Activated T-cell treated with anti-CD3 and anti-CD28 coated beads, Interleukin-2, amount 50 U/mL, for 72 hours (primary cell): ENCODE data around the gene MPIG6B. TPM values are rescaled to one million over a fixed set of nuclear protein-coding genes. Genes with fewer than 3 reads are reported as not detected.

ENCODE experiments used
- ATAC-seq, 2 donors: fragments of 150-1000 bp; cut with Tn5 transposase; replicated peaks in 1 of 2; 2 replicates each; pipeline ENCODE4 v1.10.0; 2021; ENCODE audit warnings: moderate library complexity in 2 of 2, mild to moderate bottlenecking in 1 of 2
- DNase-seq, 2 donors: peaks; one replicate each; pipeline ENCODE4 v3.0.0; 2021 to 2022; ENCODE audit warnings: mixed read lengths in 1 of 2
- H3K27ac Mint-ChIP-seq: one replicate; pipeline ENCODE4 v1.8.0; 2022; ENCODE audit warnings: mild to moderate bottlenecking, moderate library complexity, mixed read lengths
- H3K27me3 Mint-ChIP-seq: one replicate; pipeline ENCODE4 v1.8.0; 2022; ENCODE audit warnings: low read depth, mixed read lengths
- H3K36me3 Mint-ChIP-seq, 2 donors: one replicate each; pipeline ENCODE4 v1.8.0; 2022; ENCODE audit warnings: mixed read lengths in 2 of 2, mild to moderate bottlenecking in 1 of 2; ENCODE audit not compliant: insufficient read depth in 2 of 2
- H3K4me1 Mint-ChIP-seq: one replicate; pipeline ENCODE4 v1.8.0; 2022; ENCODE audit warnings: low read depth, mixed read lengths
- H3K4me3 Mint-ChIP-seq, 2 donors: one replicate each; pipeline ENCODE4 v1.8.0; 2022; ENCODE audit warnings: mild to moderate bottlenecking in 2 of 2, mixed read lengths in 2 of 2, moderate library complexity in 2 of 2
- H3K9me3 Mint-ChIP-seq, 2 donors: one replicate each; pipeline ENCODE4 v1.8.0; 2022; ENCODE audit warnings: mixed read lengths in 2 of 2
- total RNA-seq, 2 donors: library from RNA; stranded (reverse); gene quantifications; one replicate each; pipeline ENCODE4 v1.2.3, GENCODE V29; 2022

Gene MPIG6B
- total RNA-seq, 2 donors from 2014 or later, result 0.10 TPM; not detected in 1

GRCh38 chr6:31719001-31719400, 4.2 kb upstream of the MPIG6B start:
- Mint-ChIP-seq H3K4me1 (peaks cover 13% of the 10 kb centered on the region), H3K27ac (no peak overlapping the region), H3K27me3 (peaks cover 3% of the 10 kb centered on the region), H3K36me3 (no peaks in the 10 kb centered on the region), H3K9me3 (no peaks in the 10 kb centered on the region), H3K4me3 (no peak overlapping the region)
- DNase-seq (no peak), ATAC-seq (no peak)

GRCh38 chr6:31720196-31720770, 2.9 kb upstream of the MPIG6B start:
- no peak overlapping the region for H3K27ac Mint-ChIP-seq
- no peak overlapping the region for H3K4me3 Mint-ChIP-seq
- H3K9me3 Mint-ChIP-seq, result no peaks in the 10 kb centered on the region
- H3K27me3 Mint-ChIP-seq, result no peaks in the 10 kb centered on the region
- DNase-seq (no peak), ATAC-seq (no peak)
- peaks cover 9% of the 10 kb centered on the region for H3K4me1 Mint-ChIP-seq
- no peaks in the 10 kb centered on the region for H3K36me3 Mint-ChIP-seq

GRCh38 chr6:31721351-31722020, 1.7 kb upstream of the MPIG6B start, which contains the start of gene LY6G6C:
Gene LY6G6C, minus strand, starts transcription at chr6:31721746. Its CDS starts 67 bp downstream, at chr6:31721679.
- ATAC-seq (no peak), DNase-seq (no peak)
- Mint-ChIP-seq H3K27ac (no peak within 1 kb of the TSS), H3K36me3 (peaks cover 0 to 2% of the 10 kb centered on the region in 2 donors), H3K4me1 (peaks cover 21% of the 10 kb centered on the region), H3K27me3 (no peaks in the 10 kb centered on the region), H3K4me3 (no peak within 1 kb of the TSS), H3K9me3 (no peaks in the 10 kb centered on the region)

- Mint-ChIP-seq H3K27ac (no peak overlapping the region), H3K4me3 (no peak overlapping the region), H3K36me3 (peaks cover 0 to 2% of the 10 kb centered on the region in 2 donors), H3K27me3 (no peaks in the 10 kb centered on the region), H3K9me3 (no peaks in the 10 kb centered on the region), H3K4me1 (peaks cover 28% of the 10 kb centered on the region)
- ATAC-seq (no peak), DNase-seq (no peak)
Measured at GRCh38 chr6:31722173-31722572, 1.0 kb upstream of the MPIG6B start.

GRCh38 chr6:31723980-31724691, 963 bp downstream of the MPIG6B start:
- Mint-ChIP-seq H3K4me1 (peaks cover 44% of the 10 kb centered on the region), H3K9me3 (no peaks in the 10 kb centered on the region), H3K4me3 (no peak overlapping the region), H3K36me3 (peaks cover 0 to 2% of the 10 kb centered on the region in 2 donors), H3K27ac (no peak overlapping the region), H3K27me3 (no peaks in the 10 kb centered on the region)
- no peak for DNase-seq
- no peak for ATAC-seq

- no peaks in the 10 kb centered on the region for H3K9me3 Mint-ChIP-seq
- peak in 1 of 2 donors; percentile 12 for ATAC-seq
- no peak overlapping the region for H3K4me3 Mint-ChIP-seq
- H3K27ac Mint-ChIP-seq, result no peak overlapping the region
- H3K27me3 Mint-ChIP-seq, result no peaks in the 10 kb centered on the region
- no peak for DNase-seq
- peaks cover 56% of the 10 kb centered on the region for H3K4me1 Mint-ChIP-seq
- peaks cover 0 to 5% of the 10 kb centered on the region in 2 donors for H3K36me3 Mint-ChIP-seq
Measured at GRCh38 chr6:31725502-31726350, 2.6 kb downstream of the MPIG6B start.

- Mint-ChIP-seq H3K4me3 (peak overlapping the region; percentile 34 to 55), H3K36me3 (peaks cover 3 to 12% of the 10 kb centered on the region in 2 donors), H3K27me3 (no peaks in the 10 kb centered on the region), H3K4me1 (peaks cover 55% of the 10 kb centered on the region), H3K9me3 (no peaks in the 10 kb centered on the region), H3K27ac (no peak overlapping the region)
- ATAC-seq (no peak), DNase-seq (no peak)
Measured at GRCh38 chr6:31727034-31727716, 4.0 kb downstream of the MPIG6B start.

GRCh38 chr6:31727717-31728671, 4.8 kb downstream of the MPIG6B start:
- peaks cover 54% of the 10 kb centered on the region for H3K4me1 Mint-ChIP-seq

GRCh38 chr6:31728767-31729514, 5.8 kb downstream of the MPIG6B start, which contains the start of gene DDAH2:
Gene DDAH2, minus strand, starts transcription at chr6:31729299. Its CDS starts 138 bp downstream, at chr6:31729161.
- no peak for DNase-seq
- peaks cover 7 to 16% of the 10 kb centered on the region in 2 donors for H3K36me3 Mint-ChIP-seq
- H3K4me1 Mint-ChIP-seq, result peaks cover 58% of the 10 kb centered on the region
- H3K9me3 Mint-ChIP-seq, result no peaks in the 10 kb centered on the region
- H3K4me3 Mint-ChIP-seq, result peak within 1 kb of the TSS; percentile 83 to 94
- no peak within 1 kb of the TSS for H3K27ac Mint-ChIP-seq
- ATAC-seq, result peak; percentile 14 to 16
- no peaks in the 10 kb centered on the region for H3K27me3 Mint-ChIP-seq

More at GRCh38 chr6:31727717-31728671, 4.8 kb downstream of the MPIG6B start:
- Mint-ChIP-seq H3K4me3 (peak overlapping the region; percentile 55 to 83), H3K36me3 (peaks cover 3 to 12% of the 10 kb centered on the region in 2 donors), H3K27ac (no peak overlapping the region), H3K27me3 (no peaks in the 10 kb centered on the region), H3K9me3 (no peaks in the 10 kb centered on the region)
- DNase-seq, result no peak
- no peak for ATAC-seq

- DNase-seq, result peak; percentile 81 to 83
- ATAC-seq, result peak; percentile 70 to 71
- H3K4me1 Mint-ChIP-seq, result peaks cover 64% of the 10 kb centered on the region
- no peak overlapping the region for H3K27ac Mint-ChIP-seq
- H3K36me3 Mint-ChIP-seq, result peaks cover 7 to 16% of the 10 kb centered on the region in 2 donors
- H3K9me3 Mint-ChIP-seq, result no peaks in the 10 kb centered on the region
- no peaks in the 10 kb centered on the region for H3K27me3 Mint-ChIP-seq
- H3K4me3 Mint-ChIP-seq, result peak overlapping the region; percentile 83 to 94
Measured at GRCh38 chr6:31729515-31729978, 6.4 kb downstream of the MPIG6B start.
